Fibroblast of the aortic adventitia (primary cell): ENCODE results near the gene IL6R. TPM values are rescaled to one million over a fixed set of nuclear protein-coding genes. Genes with fewer than 3 reads are reported as not detected.
A peak's percentile ranks its signal among the peaks of the same experiment; 100 is the strongest.

ENCODE experiments used
- DNase-seq: peaks from one replicate; pipeline ENCODE4 v3.0.0-alpha.2; 2010; ENCODE audit warnings: low read depth
- H3K4me3 ChIP-seq: 2 replicates; pipeline ENCODE4 v1.5.1; 2011; ENCODE audit warnings: low read depth, mild to moderate bottlenecking, control low read depth, low read length, moderate library complexity
- CTCF ChIP-seq: IDR thresholded peaks from 2 replicates; pipeline ENCODE4 v1.5.1; 2011; ENCODE audit warnings: mild to moderate bottlenecking, low read length, control low read depth, inconsistent platforms; ENCODE audit not compliant: insufficient read depth
- total RNA-seq: library from RNA; depleted of rRNA; stranded (reverse); fragments of >200 nt; gene quantifications from 2 replicates; pipeline ENCODE4 v1.2.3, GENCODE V29; 2012; ENCODE audit warnings: low replicate concordance

Gene IL6R
- total RNA-seq, 1 donor: 5.3 TPM

- TF ChIP-seq CTCF: no peak
- no peak for DNase-seq
- H3K4me3 ChIP-seq: no peak overlapping the region
Observed at GRCh38 chr1:154465621-154466195, 60.6 kb downstream of the IL6R start.

GRCh38 chr1:154466206-154466605 lies 61.1 kb downstream of the IL6R start:
- no peak for DNase-seq
- H3K4me3 ChIP-seq: no peak overlapping the region
- TF ChIP-seq CTCF: no peak

- no peak for DNase-seq
- peak; percentile 15 for TF ChIP-seq CTCF
- H3K4me3 ChIP-seq: no peak overlapping the region
Observed at GRCh38 chr1:154466921-154467417, 61.8 kb downstream of the IL6R start.

GRCh38 chr1:154467434-154468102 lies 62.4 kb downstream of the IL6R start:
- no peak for DNase-seq
- no peak overlapping the region for H3K4me3 ChIP-seq
- no peak for TF ChIP-seq CTCF

- no peak overlapping the region for H3K4me3 ChIP-seq
- TF ChIP-seq CTCF: no peak
- DNase-seq: no peak
Observed at GRCh38 chr1:154468535-154469250, 63.5 kb downstream of the IL6R start.

- no peak for TF ChIP-seq CTCF
- no peak for DNase-seq
- H3K4me3 ChIP-seq: no peak overlapping the region
Observed at GRCh38 chr1:154469844-154470560, 64.9 kb downstream of the IL6R start.
